MCF 10A (cell line): ENCODE data around the gene ITGA5. TPM values are rescaled to one million over a fixed set of nuclear protein-coding genes. Genes with fewer than 3 reads are reported as not detected.

ENCODE experiments used
- BruUV-seq: library from RNA; stranded (reverse); fragments of 400-500 nt; replicated peaks from 2 replicates; lab custom pipeline; 2021; lab: Mats Ljungman, UMichigan
- CTCF ChIA-PET: fragments of 300-600 bp; sonication (Branson Sonifier 250); formaldehyde crosslinking; extraction: SDS; loops from one replicate; lab custom pipeline; 2021; ENCODE audit warnings: antibody characterized with exemption, inconsistent platforms; lab: Yijun Ruan, JAX
- POLR2A ChIA-PET: fragments of 300-600, 350-650 bp; sonication (Branson Sonifier 250); formaldehyde crosslinking; extraction: SDS; loops from one replicate; lab custom pipeline; 2020; ENCODE audit warnings: antibody characterized with exemption, inconsistent platforms; lab: Yijun Ruan, JAX
- DNase-seq: peaks from one replicate; pipeline ENCODE4 v3.0.0-alpha.2; 2018; ENCODE audit not compliant: unreplicated experiment
- H3K27ac Mint-ChIP-seq: one replicate; pipeline ENCODE4 v1.8.0; 2022; ENCODE audit warnings: mild to moderate bottlenecking, low read depth, mixed read lengths; ENCODE audit not compliant: unreplicated experiment
- H3K27me3 Mint-ChIP-seq: one replicate; pipeline ENCODE4 v1.8.0; 2022; ENCODE audit warnings: mixed read lengths; ENCODE audit not compliant: insufficient read depth, unreplicated experiment
- H3K36me3 Mint-ChIP-seq: one replicate; pipeline ENCODE4 v1.8.0; 2022; ENCODE audit warnings: mild to moderate bottlenecking, moderate library complexity, mixed read lengths; ENCODE audit not compliant: insufficient read depth, unreplicated experiment
- H3K4me1 Mint-ChIP-seq: one replicate; pipeline ENCODE4 v1.8.0; 2022; ENCODE audit warnings: mixed read lengths; ENCODE audit not compliant: insufficient read depth, unreplicated experiment
- H3K4me3 Mint-ChIP-seq: one replicate; pipeline ENCODE4 v1.8.0; 2022; ENCODE audit warnings: mild to moderate bottlenecking, moderate library complexity, mixed read lengths; ENCODE audit not compliant: unreplicated experiment
- H3K9me3 Mint-ChIP-seq: one replicate; pipeline ENCODE4 v1.8.0; 2022; ENCODE audit warnings: mixed read lengths; ENCODE audit not compliant: unreplicated experiment
- intact Hi-C: fragments of 100-400 bp; cut with micrococcal nuclease; formaldehyde crosslinking; loops from 2 replicates; pipeline ENCODE4 v1.14.1; 2022
- total RNA-seq: library from RNA; stranded (reverse); gene quantifications from 2 replicates; pipeline ENCODE4 v1.2.3, GENCODE V29; 2022
- TF ChIP-seq, protein P1 (sequence below): fragments of 200-600 bp; IDR thresholded peaks from one replicate; pipeline ENCODE4 v1.8.0; 2022; ENCODE audit warnings: antibody characterized with exemption, mild to moderate bottlenecking; ENCODE audit not compliant: unreplicated experiment

The ITGA5 gene
- total RNA-seq, 1 experiment from 2014 or later, result 110 TPM

DNA sequence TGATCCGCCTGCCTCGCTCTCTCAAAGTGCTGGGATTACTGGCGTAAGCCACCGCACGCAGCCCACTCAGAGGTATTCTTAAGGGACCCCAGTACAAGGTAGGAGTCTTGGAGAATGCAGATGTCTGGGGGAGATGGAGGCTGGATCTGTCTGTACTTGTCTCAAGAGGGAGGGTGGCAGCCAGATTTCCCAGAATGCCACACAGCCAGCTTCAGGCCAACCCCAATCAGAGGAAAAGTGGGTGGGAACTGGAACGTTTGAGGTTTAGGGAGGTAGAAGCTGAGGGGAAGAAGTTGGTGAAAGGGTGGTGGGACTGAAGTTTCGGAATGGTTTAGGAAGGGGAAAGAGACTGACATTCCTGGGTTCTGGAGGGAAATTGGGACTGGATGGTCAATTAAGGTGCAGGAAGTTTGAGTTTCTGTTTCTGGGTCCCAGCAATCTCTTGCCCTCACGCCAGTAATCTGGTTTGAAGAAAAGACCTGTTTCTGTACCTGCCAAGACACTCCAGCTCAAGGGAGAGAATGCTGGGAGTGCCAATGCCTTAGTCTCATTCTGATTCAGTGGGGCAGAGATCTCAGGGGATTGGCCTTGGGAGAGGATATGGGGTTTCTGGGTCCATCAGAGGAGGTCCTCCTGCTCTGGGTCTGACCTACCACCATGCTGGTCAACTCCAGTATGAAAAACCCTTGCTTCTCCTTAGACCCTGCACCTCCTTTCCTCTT lies 26.4 kb downstream of the ITGA5 start:
- Mint-ChIP-seq H3K9me3 (no peaks in the 10 kb centered on the region), H3K4me3 (no peak overlapping the region), H3K27ac (peak overlapping the region; percentile 31), H3K27me3 (no peaks in the 10 kb centered on the region), H3K36me3 (peaks cover 35% of the 10 kb centered on the region), H3K4me1 (peaks cover 36% of the 10 kb centered on the region)
- BruUV-seq, result no TSS peak
- POLR2A ChIA-PET, result interaction anchor here (0.6 to 1.9 kb wide), 5 partner anchors 12 to 718 kb away, joined by 3 to 5 read pairs (median 3); no protein-coding TSS in a partner anchor
- intact Hi-C loops, result no loop called here
- TF ChIP-seq, protein P1, sequence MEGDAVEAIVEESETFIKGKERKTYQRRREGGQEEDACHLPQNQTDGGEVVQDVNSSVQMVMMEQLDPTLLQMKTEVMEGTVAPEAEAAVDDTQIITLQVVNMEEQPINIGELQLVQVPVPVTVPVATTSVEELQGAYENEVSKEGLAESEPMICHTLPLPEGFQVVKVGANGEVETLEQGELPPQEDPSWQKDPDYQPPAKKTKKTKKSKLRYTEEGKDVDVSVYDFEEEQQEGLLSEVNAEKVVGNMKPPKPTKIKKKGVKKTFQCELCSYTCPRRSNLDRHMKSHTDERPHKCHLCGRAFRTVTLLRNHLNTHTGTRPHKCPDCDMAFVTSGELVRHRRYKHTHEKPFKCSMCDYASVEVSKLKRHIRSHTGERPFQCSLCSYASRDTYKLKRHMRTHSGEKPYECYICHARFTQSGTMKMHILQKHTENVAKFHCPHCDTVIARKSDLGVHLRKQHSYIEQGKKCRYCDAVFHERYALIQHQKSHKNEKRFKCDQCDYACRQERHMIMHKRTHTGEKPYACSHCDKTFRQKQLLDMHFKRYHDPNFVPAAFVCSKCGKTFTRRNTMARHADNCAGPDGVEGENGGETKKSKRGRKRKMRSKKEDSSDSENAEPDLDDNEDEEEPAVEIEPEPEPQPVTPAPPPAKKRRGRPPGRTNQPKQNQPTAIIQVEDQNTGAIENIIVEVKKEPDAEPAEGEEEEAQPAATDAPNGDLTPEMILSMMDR, result no peak
- CTCF ChIA-PET, result interaction anchor here (0.6 to 4.1 kb wide), 21 partner anchors 8 to 387 kb away, joined by 3 to 80 read pairs (median 5); partner anchors contain the start of gene ZNF385A
- peak; percentile 28 for DNase-seq

GRCh38 chr12:54390668-54391551 lies 28.2 kb downstream of the ITGA5 start:
- no peak for DNase-seq
- Mint-ChIP-seq H3K4me1 (peaks cover 38% of the 10 kb centered on the region), H3K27ac (peak overlapping the region; percentile 2), H3K4me3 (no peak overlapping the region), H3K36me3 (peaks cover 17% of the 10 kb centered on the region), H3K27me3 (no peaks in the 10 kb centered on the region), H3K9me3 (no peaks in the 10 kb centered on the region)
- POLR2A ChIA-PET, result no interaction called here
- CTCF ChIA-PET, result interaction anchor here (0.7 to 4.1 kb wide), 5 partner anchors 10 to 61 kb away, joined by 3 to 80 read pairs (median 3); no protein-coding TSS in a partner anchor
- no TSS peak for BruUV-seq
- TF ChIP-seq, protein P1, result no peak
- intact Hi-C loops, result no loop called here

GRCh38 chr12:54390176-54390667 lies 28.8 kb downstream of the ITGA5 start:
- CTCF ChIA-PET, result interaction anchor here (0.7 to 4.1 kb wide), 4 partner anchors 9 to 61 kb away, joined by 3 to 80 read pairs (median 7); no protein-coding TSS in a partner anchor

More at GRCh38 chr12:54390176-54390667, 28.8 kb downstream of the ITGA5 start:
- H3K9me3 Mint-ChIP-seq, result no peaks in the 10 kb centered on the region
- H3K4me3 Mint-ChIP-seq, result no peak overlapping the region
- peaks cover 14% of the 10 kb centered on the region for H3K36me3 Mint-ChIP-seq
- TF ChIP-seq, protein P1, result no peak
- POLR2A ChIA-PET, result no interaction called here
- no TSS peak for BruUV-seq
- peak overlapping the region; percentile 2 for H3K27ac Mint-ChIP-seq
- DNase-seq, result peak; percentile 49
- H3K27me3 Mint-ChIP-seq, result no peaks in the 10 kb centered on the region
- intact Hi-C loops, result no loop called here
- H3K4me1 Mint-ChIP-seq, result peaks cover 38% of the 10 kb centered on the region
